Osteoblast (primary cell): ENCODE measurements around the gene SRPK2. TPM values are rescaled to one million over a fixed set of nuclear protein-coding genes. Genes with fewer than 3 reads are reported as not detected.

Experiments
- DNase-seq: peaks from one replicate; pipeline ENCODE4 v3.0.0; 2011; ENCODE audit warnings: low spot score, mixed read lengths; ENCODE audit not compliant: insufficient read length; ENCODE audit errors: missing footprints
- H2AFZ ChIP-seq: 2 replicates; pipeline ENCODE4 v1.6.0; 2011; ENCODE audit warnings: mild to moderate bottlenecking, low read length
- H3K27ac ChIP-seq: 2 replicates; pipeline ENCODE4 v1.5.1; 2011; ENCODE audit warnings: mild to moderate bottlenecking, low read depth, low read length, moderate library complexity
- H3K27me3 ChIP-seq: 2 replicates; pipeline ENCODE4 v1.6.0; 2012; ENCODE audit warnings: mild to moderate bottlenecking, control low read depth, inconsistent platforms, low read length, moderate library complexity; ENCODE audit not compliant: insufficient read depth
- H3K36me3 ChIP-seq: 2 replicates; pipeline ENCODE4 v1.5.1; 2011; ENCODE audit warnings: mild to moderate bottlenecking, low read length, control low read depth, moderate library complexity; ENCODE audit not compliant: insufficient read depth
- H3K4me1 ChIP-seq: 2 replicates; pipeline ENCODE4 v1.5.1; 2011; ENCODE audit warnings: mild to moderate bottlenecking, low read length, control low read depth, moderate library complexity; ENCODE audit not compliant: insufficient read depth
- H3K4me2 ChIP-seq: 2 replicates; pipeline ENCODE4 v1.6.0; 2011; ENCODE audit warnings: mild to moderate bottlenecking, low read length; ENCODE audit not compliant: insufficient read depth
- H3K4me3 ChIP-seq: fragments of 200-600 bp; sonication (generic); 3 replicates; pipeline ENCODE4 v1.5.1; 2012; ENCODE audit warnings: mild to moderate bottlenecking, low read length, inconsistent platforms; ENCODE audit not compliant: insufficient read depth
- H3K79me2 ChIP-seq: 2 replicates; pipeline ENCODE4 v1.6.0; 2012; ENCODE audit warnings: mild to moderate bottlenecking, low read length, control low read depth, inconsistent platforms; ENCODE audit not compliant: insufficient read depth
- H3K9me3 ChIP-seq: 2 replicates; pipeline ENCODE4 v1.5.1; 2011; ENCODE audit warnings: low read depth, low read length, control low read depth
- H4K20me1 ChIP-seq: 2 replicates; pipeline ENCODE4 v1.6.0; 2012; ENCODE audit warnings: mild to moderate bottlenecking, low read length, control low read depth; ENCODE audit not compliant: insufficient read depth
- total RNA-seq: library from RNA; depleted of rRNA; stranded (reverse); fragments of >200 nt; gene quantifications from 2 replicates; pipeline ENCODE4 v1.2.3, GENCODE V29; 2012
- TF ChIP-seq, protein P1 (sequence below): IDR thresholded peaks from 2 replicates; pipeline ENCODE4 v1.5.1; 2011; ENCODE audit warnings: mild to moderate bottlenecking, low read depth, low read length, moderate library complexity; ENCODE audit errors: extremely low read depth

SRPK2 gene
- total RNA-seq, 1 donor = 82.2 TPM

DNA sequence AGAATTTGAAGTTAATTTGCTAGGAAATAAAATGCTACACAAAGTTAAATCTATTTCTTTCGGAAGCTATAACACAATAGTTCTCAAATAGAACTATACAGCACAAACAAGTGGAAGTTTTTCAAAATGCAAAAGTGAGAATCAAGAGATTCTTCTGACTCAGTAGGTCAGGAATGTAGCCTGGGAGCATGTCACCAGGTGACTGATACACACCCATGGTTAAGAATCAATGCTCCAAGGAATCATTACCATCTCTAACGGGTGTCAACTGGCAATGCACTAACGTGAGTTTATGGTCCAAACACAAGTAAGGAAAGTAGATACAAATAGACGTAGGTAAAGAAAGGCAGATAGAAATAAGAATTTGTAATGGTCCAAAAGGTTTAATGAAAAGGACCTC lies 170.5 kb downstream of the SRPK2 start:
- Histone ChIP-seq H3K27ac (no peak overlapping the region), H3K4me3 (no peak overlapping the region), H3K4me1 (no peaks in the 10 kb centered on the region), H2AFZ (no peak overlapping the region), H3K9me3 (no peaks in the 10 kb centered on the region), H3K79me2 (peaks cover 91% of the 10 kb centered on the region), H4K20me1 (peaks cover 44% of the 10 kb centered on the region), H3K36me3 (no peaks in the 10 kb centered on the region), H3K27me3 (no peaks in the 10 kb centered on the region), H3K4me2 (no peak overlapping the region)
- TF ChIP-seq, protein P1, sequence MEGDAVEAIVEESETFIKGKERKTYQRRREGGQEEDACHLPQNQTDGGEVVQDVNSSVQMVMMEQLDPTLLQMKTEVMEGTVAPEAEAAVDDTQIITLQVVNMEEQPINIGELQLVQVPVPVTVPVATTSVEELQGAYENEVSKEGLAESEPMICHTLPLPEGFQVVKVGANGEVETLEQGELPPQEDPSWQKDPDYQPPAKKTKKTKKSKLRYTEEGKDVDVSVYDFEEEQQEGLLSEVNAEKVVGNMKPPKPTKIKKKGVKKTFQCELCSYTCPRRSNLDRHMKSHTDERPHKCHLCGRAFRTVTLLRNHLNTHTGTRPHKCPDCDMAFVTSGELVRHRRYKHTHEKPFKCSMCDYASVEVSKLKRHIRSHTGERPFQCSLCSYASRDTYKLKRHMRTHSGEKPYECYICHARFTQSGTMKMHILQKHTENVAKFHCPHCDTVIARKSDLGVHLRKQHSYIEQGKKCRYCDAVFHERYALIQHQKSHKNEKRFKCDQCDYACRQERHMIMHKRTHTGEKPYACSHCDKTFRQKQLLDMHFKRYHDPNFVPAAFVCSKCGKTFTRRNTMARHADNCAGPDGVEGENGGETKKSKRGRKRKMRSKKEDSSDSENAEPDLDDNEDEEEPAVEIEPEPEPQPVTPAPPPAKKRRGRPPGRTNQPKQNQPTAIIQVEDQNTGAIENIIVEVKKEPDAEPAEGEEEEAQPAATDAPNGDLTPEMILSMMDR = no peak
- no peak for DNase-seq

DNA sequence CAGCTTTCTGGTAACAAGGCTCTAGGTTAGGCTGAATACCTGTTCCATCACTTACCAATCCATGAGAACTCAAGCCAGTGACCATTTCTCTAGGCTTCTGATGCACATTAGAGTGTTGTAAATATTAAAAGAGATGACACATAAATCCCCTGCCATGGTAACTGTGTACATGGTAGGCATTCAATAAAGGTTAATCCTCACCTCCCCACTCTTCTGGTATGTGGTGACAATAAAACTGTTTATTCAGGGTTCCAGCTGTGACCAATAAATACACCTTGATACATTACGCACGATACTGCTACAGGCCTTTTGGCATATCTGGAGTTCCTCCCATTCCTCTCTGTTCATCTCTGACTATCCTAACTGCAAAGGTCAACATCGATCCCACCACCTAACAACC lies 171.9 kb downstream of the SRPK2 start:
- Histone ChIP-seq H3K4me1 (no peaks in the 10 kb centered on the region), H3K4me2 (no peak overlapping the region), H2AFZ (no peak overlapping the region), H3K27ac (no peak overlapping the region), H3K79me2 (peaks cover 91% of the 10 kb centered on the region), H4K20me1 (peaks cover 55% of the 10 kb centered on the region), H3K4me3 (no peak overlapping the region), H3K9me3 (no peaks in the 10 kb centered on the region), H3K27me3 (no peaks in the 10 kb centered on the region), H3K36me3 (no peaks in the 10 kb centered on the region)
- TF ChIP-seq, protein P1 = no peak
- DNase-seq = no peak

DNA sequence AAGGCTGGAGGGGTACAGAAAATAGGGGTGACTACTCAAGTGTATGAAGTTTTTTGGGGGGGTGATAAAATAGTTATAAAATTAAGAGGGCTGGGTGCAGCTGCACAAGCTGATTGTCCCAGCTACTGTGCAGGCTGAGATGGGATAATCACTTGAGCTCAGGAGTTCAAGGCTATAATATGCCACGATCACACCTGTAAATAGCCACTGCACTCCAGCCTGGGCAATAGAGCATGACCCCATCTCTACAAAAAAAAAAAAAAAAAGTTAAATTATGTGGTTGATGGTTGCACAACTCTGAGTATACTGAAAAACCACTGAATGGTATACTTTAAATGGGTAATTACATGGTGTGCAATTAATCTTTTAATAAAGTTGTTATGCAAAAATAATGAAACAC lies 172.9 kb downstream of the SRPK2 start:
- Histone ChIP-seq H2AFZ (no peak overlapping the region), H3K4me1 (no peaks in the 10 kb centered on the region), H3K9me3 (no peaks in the 10 kb centered on the region), H3K79me2 (peaks cover 92% of the 10 kb centered on the region), H3K27me3 (no peaks in the 10 kb centered on the region), H3K36me3 (no peaks in the 10 kb centered on the region), H3K4me3 (no peak overlapping the region), H3K4me2 (no peak overlapping the region), H4K20me1 (peaks cover 53% of the 10 kb centered on the region), H3K27ac (no peak overlapping the region)
- no peak for DNase-seq
- TF ChIP-seq, protein P1 = no peak

DNA sequence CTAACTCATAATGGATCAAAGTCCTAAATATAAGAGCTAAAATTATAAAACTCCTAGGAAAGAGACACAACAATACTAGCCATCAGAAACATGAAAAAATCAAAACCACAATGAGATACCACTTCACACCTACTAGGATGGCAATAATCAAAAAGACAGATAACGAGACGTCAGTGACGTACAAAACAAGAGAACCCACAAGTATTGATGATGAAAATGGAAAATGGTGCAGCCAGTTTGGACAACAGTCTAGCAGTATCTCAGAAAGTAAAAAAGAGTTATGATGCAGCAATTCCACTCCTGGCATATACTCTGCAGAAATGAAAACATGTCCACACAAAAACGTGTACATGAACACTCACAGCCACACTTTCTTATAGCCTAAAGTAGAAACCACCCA lies 173.5 kb downstream of the SRPK2 start:
- no peak for DNase-seq
- no peak overlapping the region for H2AFZ ChIP-seq
- no peaks in the 10 kb centered on the region for H3K9me3 ChIP-seq
- no peak overlapping the region for H3K27ac ChIP-seq
- TF ChIP-seq, protein P1 = no peak
- peaks cover 93% of the 10 kb centered on the region for H3K79me2 ChIP-seq
- H4K20me1 ChIP-seq = peaks cover 60% of the 10 kb centered on the region
- no peaks in the 10 kb centered on the region for H3K4me1 ChIP-seq
- no peak overlapping the region for H3K4me3 ChIP-seq
- no peak overlapping the region for H3K4me2 ChIP-seq
- H3K36me3 ChIP-seq = no peaks in the 10 kb centered on the region
- no peaks in the 10 kb centered on the region for H3K27me3 ChIP-seq
